OCI-M2 (cell line): Measurements from ENCODE around the gene NOP53.
"Not testable (repeated sequence)": the region's sequence is repeated elsewhere in the genome, so short reads cannot be mapped to it uniquely, and the experiment has no call there.

Source experiments
- DNase-seq: peaks from one replicate; lab custom pipeline; 2025; ENCODE audit not compliant: unreplicated experiment; lab: John Stamatoyannopoulos, UW

The NOP53 gene

DNA sequence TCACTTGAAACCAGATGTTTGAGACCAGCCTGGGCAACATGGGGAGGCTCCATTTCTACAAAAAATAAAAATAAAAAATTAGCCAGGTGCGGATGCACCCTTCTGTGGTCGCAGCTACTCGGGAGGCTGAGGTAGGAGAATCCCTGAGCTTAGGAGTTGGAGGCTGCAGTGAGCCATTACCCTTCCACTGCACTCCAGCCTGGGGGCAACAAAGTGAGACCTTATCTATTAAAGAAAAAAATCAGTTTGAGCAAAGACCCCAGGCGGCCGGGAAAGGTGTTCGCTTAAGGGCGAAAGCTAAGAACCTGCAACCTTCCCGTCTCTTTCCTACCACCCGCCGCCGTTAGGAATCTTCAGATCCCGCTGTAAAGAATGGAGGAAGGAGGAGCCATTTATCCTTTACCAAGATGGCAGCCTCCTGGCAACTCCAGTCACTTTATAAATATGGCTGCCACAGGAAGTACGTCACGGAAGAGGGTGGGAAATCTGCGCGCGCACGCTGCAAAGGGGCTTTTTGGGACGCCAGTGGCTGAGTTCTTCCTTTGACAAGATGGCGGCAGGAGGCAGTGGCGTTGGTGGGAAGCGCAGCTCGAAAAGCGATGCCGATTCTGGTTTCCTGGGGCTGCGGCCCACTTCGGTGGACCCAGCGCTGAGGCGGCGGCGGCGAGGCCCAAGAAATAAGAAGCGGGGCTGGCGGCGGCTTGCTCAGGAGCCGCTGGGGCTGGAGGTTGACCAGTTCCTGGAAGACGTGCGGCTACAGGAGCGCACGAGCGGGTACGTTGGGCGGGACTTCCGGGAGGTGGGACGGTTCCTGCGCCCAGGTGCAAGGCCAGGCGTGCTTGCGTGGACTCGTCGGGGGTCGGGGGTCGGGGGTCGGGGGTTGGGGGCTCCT is at the start of gene NOP53:
TSS of gene NOP53 (plus strand) at position 537 of the 892 bp plus-strand sequence. CDS start at position 551, 14 bp downstream.
- peak; percentile 91 for DNase-seq

DNA sequence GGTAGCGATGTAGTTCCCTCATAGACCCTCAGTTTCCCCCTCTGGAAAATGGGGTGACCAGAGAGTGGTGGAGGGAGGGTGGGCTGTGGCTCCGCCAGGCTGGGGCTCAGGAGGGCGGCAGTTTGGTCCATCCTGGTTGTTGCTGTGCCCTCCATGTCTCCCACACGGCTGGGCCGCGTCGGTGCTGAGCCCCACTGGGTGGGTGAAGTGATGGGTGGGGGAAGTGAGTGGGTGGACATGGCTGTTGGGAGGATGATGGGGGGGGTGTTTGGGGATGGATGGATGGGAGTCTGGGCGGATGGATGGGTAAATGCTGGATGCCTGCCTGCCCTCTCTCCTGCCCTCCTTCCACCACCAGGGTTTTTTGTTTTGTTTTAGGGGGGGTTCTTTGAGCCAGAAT is 48.7 kb upstream of the NOP53 start:
- no peak for DNase-seq

GRCh38 chr19:47697863-47698609 is 47.3 kb upstream of the NOP53 start:
- peak; percentile 54 for DNase-seq

- DNase-seq, result no peak
These were observed 46.6 kb upstream of the NOP53 start for GRCh38 chr19:47698631-47699359.

DNA sequence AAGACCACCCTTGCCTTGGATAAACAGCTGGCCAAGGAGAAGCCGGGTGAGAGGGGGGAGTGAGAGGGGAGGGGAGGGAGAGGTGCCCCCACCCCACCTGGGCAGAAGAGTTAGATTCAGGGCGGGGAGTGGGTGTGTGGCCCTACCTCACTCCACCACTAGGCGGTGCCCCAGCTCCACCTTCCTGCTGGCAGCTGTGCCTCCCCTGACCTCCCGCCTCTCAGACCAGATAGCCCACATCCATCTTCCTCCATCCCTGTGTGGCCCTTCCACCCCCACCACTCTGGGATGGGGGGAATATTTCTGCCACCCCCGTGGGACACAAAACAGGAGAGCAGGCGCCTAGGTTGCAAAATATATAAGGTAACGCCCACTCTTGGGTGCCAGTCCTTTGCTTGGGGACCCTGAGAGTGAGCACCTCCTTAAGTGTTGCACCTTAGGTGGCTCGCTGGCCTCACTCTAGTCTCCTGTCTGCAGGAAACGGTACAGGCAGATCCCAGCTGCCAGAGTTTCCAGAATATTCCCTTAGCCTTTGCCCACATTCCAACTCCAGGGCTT is 45.9 kb upstream of the NOP53 start:
- no peak for DNase-seq

DNA sequence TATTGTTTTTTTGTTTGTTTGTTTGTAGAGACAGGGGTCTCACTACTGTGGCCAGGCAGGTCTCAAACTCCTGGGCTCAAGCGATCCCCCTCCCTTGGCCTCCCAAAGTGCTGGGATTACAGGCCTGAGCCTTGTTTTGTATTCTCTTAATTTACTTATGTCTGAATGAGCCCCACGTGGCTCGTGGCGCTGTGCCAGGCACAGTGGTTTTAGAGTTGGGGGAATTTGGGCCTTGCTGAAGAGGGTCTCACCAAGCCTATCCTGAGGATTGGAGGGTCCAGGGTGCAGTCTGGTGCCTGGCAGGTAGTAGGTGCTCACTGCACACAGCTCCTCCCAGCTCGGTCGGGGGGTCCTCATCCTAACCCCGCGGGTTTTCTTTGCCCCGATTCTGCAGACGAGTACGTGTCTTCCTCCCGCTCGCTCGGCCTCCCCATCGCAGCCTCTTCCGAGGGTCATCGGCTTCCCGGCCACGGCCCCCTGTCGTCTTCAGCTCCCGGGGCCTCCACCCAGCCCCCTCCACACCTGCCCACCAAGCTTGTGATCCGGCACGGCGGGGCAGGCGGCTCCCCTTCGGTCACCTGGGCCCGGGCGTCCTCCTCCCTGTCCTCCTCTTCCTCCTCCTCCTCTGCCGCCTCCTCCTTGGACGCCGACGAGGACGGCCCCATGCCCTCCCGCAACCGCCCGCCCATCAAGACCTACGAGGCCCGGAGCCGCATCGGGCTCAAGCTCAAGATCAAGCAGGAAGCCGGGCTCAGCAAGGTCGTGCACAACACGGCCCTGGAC is 44.2 kb upstream of the NOP53 start:
- no peak for DNase-seq

DNA sequence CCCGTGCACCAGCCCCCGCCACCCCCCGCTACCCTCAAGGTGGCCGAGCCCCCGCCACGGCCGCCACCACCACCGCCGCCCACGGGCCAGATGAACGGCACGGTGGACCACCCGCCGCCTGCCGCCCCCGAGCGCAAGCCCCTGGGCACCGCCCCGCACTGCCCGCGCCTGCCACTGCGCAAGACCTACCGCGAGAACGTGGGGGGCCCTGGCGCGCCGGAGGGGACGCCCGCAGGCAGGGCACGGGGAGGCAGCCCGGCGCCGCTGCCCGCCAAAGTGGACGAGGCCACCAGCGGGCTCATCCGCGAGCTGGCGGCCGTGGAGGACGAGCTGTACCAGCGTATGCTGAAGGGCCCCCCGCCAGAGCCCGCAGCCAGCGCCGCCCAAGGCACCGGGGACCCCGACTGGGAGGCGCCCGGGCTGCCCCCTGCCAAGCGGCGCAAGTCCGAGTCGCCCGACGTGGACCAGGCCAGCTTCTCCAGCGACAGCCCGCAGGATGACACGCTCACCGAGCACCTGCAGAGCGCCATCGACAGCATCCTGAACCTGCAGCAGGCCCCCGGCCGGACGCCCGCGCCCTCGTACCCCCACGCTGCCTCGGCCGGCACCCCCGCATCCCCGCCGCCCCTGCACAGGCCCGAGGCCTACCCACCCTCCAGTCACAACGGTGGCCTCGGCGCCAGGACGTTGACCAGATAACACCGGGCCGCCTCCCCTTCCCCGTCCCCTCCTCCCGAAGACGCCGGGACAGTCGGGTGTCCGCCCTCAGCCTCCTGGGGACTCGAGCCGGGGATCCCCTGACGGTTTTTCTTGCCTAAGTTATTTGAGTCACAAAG is 43.4 kb upstream of the NOP53 start:
- no peak for DNase-seq

- no peak for DNase-seq
These were observed 42.7 kb upstream of the NOP53 start for GRCh38 chr19:47702671-47703070.

DNA sequence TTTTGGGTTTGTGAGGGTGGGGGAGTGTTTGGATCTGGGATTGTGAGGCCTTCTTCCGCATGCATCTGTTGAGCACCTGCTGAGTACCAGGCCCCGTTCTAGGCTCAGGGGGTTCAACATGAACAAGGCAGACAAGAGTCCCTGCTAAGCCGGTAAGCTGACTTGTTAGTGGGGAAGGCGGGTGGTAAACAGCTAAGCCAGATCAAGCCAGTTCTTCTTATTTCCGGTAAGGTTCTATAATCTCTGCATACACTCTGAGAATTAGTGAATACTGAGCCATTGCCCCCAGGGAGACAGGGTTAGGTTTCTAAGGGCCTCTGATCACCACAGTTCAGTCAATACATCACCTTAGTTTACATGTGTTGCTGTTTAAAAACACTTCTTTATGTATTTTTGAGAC is 42.0 kb upstream of the NOP53 start:
- DNase-seq, result no peak

- no peak for DNase-seq
These were observed 41.3 kb upstream of the NOP53 start for GRCh38 chr19:47704024-47704423.

- no peak for DNase-seq
These were observed 40.7 kb upstream of the NOP53 start for GRCh38 chr19:47704656-47705055.

DNA sequence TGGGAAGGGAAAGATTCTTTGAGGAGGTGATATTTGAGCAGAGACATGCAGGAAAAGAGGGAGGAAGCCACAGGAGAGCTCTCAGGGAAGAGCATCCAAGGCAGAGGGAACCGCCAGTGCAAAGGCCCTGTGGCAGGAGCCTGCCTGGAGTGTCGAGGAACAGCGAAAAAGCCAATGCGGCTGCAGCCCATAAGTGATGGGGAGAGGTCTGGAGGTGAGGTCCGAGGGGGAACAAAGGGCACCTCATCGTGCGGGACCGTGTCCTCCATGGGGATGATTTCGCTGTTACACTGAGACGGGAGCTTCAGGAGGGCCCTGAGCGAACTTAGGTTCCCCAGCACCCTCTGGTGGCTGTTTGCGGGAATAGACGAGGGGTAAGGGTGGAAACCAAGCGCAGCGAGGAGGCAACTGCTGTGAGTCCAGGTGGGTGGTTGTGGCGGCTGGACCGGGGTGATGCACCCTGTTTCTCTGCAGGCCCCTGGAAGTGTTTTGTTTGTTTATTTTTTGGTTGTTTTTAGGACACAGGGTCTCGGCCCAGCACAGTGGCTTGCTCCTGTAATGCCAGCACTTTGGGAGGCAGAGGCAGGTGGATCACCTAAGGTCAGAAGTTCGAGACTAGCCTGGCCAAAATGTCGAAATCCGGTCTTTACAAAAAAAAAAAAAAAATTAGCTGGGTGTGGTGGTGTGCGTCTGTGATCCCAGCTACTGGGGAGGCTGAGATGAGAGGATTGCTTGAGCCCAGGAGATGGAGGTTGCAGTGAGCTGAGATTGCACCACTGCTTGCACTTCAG is 38.0 kb upstream of the NOP53 start:
- DNase-seq, result no peak

- DNase-seq, result no peak
These were observed 33.6 kb upstream of the NOP53 start for GRCh38 chr19:47711652-47712242.

GRCh38 chr19:47713046-47714021 is 32.0 kb upstream of the NOP53 start, which contains the start of gene EHD2:
Gene EHD2, plus strand, starts transcription at chr19:47713422. Its CDS starts 3,191 bp downstream, at chr19:47716613.
- no peak for DNase-seq

DNA sequence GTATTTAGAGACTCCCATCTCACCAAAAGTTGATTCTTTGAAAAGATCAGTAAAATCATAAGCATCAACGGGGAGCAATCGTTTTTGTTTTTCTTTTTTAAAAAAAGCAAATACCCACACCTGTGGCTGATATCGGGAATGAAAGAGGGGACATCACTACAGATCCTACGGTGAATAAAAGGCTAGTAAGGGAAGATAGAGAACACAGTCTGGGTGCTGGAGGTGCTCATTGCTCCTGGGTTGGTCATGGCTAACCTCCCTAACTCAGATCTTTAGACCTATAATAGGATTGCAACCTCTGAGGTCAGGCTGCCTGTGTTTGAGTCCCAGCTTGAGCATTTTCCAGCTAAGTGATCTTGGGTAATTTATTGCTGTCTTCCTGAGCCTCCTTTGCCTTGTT is 31.0 kb upstream of the NOP53 start:
- no peak for DNase-seq

- not testable (repeated sequence) for DNase-seq
These were observed 30.5 kb upstream of the NOP53 start for GRCh38 chr19:47714855-47715254.
